Left ventricle myocardium superior (tissue), 1 donor: Measurements from ENCODE around the gene DLX2. TPM values are rescaled to one million over a fixed set of nuclear protein-coding genes. Genes with fewer than 3 reads are reported as not detected.
"Not testable (repeated sequence)": the region's sequence is repeated elsewhere in the genome, so short reads cannot be mapped to it uniquely, and the experiment has no call there.

Experiments used
- ATAC-seq: fragments of 200-7000 bp; cut with Tn5 transposase; one replicate; pipeline ENCODE4 v1.9.1; 2020; ENCODE audit warnings: mild to moderate bottlenecking, moderate library complexity
- DNase-seq: peaks from one replicate; pipeline ENCODE4 v3.0.0-alpha.2; 2020
- intact Hi-C: fragments of 100-400 bp; cut with micrococcal nuclease; formaldehyde crosslinking; loops from one replicate; pipeline ENCODE4 v1.11.0; 2022
- total RNA-seq: library from RNA; stranded (reverse); fragmentation: NEBNext Ultra II Directional; extraction: Animal tissue kit (Norgen Biotek cat#: 25700); gene quantifications from one replicate; pipeline ENCODE4 v1.2.1, GENCODE V29; 2021
- donor health status: DM: no; HTN: yes; CAD: no; lungs with severe emphysema.

Gene DLX2
- total RNA-seq, 1 donor from 2014 or later, result not detected

DNA sequence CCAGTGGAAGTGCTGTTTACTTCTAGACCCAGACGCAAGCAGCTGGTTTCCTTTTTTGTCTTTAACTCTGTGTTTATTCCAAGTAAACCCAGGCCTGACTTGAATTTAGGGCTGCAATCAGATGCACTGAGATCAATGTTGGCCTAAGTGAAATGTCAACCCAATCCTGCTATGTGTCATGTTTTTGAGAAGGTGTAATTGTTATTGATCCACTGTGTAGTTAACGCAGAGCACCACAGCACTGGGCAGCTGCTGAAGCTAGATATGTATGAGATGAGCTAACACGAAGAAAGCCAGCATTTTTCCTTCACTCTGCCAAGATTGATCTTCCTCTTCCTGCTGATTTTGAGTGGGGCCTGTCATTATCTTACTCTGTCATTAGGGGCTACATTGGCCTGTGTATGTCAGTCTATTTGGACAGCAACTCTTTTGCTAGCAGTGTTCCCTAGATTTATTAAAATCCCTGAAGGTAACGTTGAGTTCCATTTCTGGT lies 36.3 kb downstream of the DLX2 start:
- DNase-seq, result no peak
- intact Hi-C loops, result no loop called here
- no peak for ATAC-seq

- intact Hi-C loops, result no loop called here
- DNase-seq (no peak), ATAC-seq (no peak)
Measured at GRCh38 chr2:172065111-172065510, 37.6 kb downstream of the DLX2 start.

GRCh38 chr2:172063446-172063845 lies 39.3 kb downstream of the DLX2 start:
- no peak for DNase-seq
- ATAC-seq, result no peak
- intact Hi-C loops, result no loop called here

GRCh38 chr2:172062402-172063004 lies 40.2 kb downstream of the DLX2 start:
- intact Hi-C loops, result no loop called here
- ATAC-seq (no peak), DNase-seq (no peak)

DNA sequence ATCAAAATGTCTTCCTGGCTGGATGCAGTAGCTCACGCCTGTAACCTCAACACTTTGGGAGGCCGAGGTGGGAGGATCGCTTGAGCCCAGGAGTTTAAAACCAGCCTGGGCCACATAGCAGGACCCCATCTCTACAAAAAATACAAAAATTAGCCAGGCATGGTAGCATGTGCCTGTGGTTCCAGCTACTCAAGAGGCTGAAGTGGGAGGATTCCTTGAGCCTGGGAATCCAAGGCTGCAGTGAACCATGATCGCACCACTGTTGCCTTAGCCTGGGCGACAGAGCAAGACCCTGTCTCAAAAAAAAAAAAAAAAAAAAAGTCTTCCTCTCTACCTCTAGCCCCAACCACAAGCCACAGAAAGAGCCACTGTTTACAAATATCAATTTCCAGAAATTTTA lies 42.6 kb downstream of the DLX2 start:
- DNase-seq, ATAC-seq, intact Hi-C loops: not testable (repeated sequence)

GRCh38 chr2:172058660-172059059 lies 44.0 kb downstream of the DLX2 start:
- ATAC-seq (no peak), DNase-seq (no peak)
- intact Hi-C loops, result no loop called here

GRCh38 chr2:172056293-172056692 lies 46.4 kb downstream of the DLX2 start:
- intact Hi-C loops, result no loop called here

DNA sequence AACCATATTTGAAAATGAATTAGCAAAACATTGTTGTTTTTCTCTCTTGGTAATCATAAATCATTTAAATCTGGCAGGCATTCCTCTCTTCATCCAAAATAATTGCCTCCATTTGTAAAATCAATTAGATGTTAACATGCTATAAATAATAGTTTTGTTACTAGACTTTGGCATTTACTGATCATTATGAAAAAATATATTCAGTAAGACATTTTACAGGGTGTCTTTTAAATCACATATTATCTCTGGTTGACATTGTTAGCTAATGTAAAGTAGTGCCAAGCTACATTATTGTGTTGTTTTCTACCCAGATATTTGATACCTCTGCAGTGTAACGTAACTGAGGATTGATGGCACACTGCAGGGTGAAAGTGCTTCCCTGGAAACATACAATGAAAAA lies 49.2 kb downstream of the DLX2 start:
- intact Hi-C loops, result no loop called here
- DNase-seq, result no peak
- ATAC-seq, result no peak

More at GRCh38 chr2:172056293-172056692, 46.4 kb downstream of the DLX2 start:
- DNase-seq, result no peak
- no peak for ATAC-seq

DNA sequence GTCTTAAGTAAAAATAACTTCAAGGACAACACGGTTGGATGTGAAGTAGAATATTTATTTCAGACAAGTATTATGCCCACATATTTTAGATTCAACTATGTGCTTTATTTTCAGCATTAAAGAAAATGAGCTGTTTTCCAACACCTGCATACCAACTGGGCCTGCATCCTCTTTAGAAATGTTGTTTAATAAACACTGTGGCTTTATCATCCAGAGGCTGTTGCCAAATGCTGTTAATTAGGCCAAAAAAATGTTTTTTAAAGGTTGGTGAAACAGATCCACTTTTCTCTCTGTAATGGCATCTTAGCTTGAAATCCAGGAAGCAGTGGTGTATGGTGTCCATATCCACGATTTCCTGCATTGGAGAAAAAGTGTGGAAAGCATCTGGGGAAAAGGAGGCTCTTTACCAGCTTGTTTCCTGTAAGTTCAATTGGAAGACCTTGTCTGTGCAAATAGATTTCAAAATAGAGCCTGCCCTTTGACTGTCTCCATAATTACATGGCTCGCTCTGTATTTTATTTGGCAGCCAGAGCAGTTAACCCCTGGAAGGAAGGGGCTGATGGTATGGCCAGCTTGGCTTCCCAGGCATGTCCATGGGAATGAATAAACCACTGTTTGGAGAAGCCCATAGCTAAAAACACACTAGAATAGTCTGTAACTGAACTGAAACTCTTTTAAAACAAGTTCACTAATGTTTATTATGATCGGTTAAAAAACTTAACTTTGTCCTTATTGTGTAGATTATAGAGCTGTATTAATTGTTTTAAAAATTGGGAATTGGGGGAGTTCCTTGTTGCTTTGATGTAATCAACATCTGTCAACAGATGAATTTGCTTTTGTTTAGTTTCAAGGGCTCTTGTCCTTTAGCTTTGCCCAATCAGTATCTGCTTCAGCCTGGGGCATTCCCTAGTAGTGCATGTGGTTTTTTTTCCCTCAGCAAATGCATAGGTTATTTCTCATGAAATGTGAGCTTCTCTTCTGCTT lies 50.4 kb downstream of the DLX2 start:
- ATAC-seq (no peak), DNase-seq (no peak)
- intact Hi-C loops, result no loop called here

GRCh38 chr2:172050479-172051125 lies 52.1 kb downstream of the DLX2 start:
- ATAC-seq (no peak), DNase-seq (no peak)
- intact Hi-C loops, result no loop called here

- ATAC-seq (no peak), DNase-seq (no peak)
- intact Hi-C loops, result no loop called here
Measured at GRCh38 chr2:172049567-172050120, 53.1 kb downstream of the DLX2 start.

Other genes starting within 250 kb of the DLX2 start
- gene SLC25A12, start 208.7 kb downstream of the DLX2 start, total RNA-seq, result 134 TPM
- gene HAT1, start 180.4 kb downstream of the DLX2 start, total RNA-seq, result 35.1 TPM
- 8.6 TPM for gene METAP1D, start 102.9 kb downstream of the DLX2 start, total RNA-seq
- gene DLX1, start 17.4 kb downstream of the DLX2 start, total RNA-seq, result not detected